IPS-11a (cell line): ENCODE results near the gene AGPAT3.
A peak's percentile ranks its signal among the peaks of the same experiment; 100 is the strongest.

Source experiments
- H3K4me3 ChIP-seq: one replicate; pipeline ENCODE4 v1.5.1; 2013; ENCODE audit warnings: low read depth, low read length, control low read depth

AGPAT3 gene

GRCh38 chr21:44012474-44013379, 147.7 kb downstream of the AGPAT3 start:
- peak overlapping the region; percentile 83 for H3K4me3 ChIP-seq

- H3K4me3 ChIP-seq = peak overlapping the region; percentile 83
Observed at GRCh38 chr21:44013380-44014088, 148.5 kb downstream of the AGPAT3 start.

- H3K4me3 ChIP-seq = no peak overlapping the region
Observed at GRCh38 chr21:44017601-44018000, 152.6 kb downstream of the AGPAT3 start.

GRCh38 chr21:44018127-44018526, 153.1 kb downstream of the AGPAT3 start:
- no peak overlapping the region for H3K4me3 ChIP-seq

- no peak overlapping the region for H3K4me3 ChIP-seq
Observed at GRCh38 chr21:44018813-44019567, 154.0 kb downstream of the AGPAT3 start.

GRCh38 chr21:44019568-44019958, 154.5 kb downstream of the AGPAT3 start:
- no peak overlapping the region for H3K4me3 ChIP-seq

GRCh38 chr21:44020551-44020950, 155.5 kb downstream of the AGPAT3 start:
- no peak overlapping the region for H3K4me3 ChIP-seq

GRCh38 chr21:44021064-44021463, 156.0 kb downstream of the AGPAT3 start:
- no peak overlapping the region for H3K4me3 ChIP-seq

- H3K4me3 ChIP-seq = no peak overlapping the region
Observed at GRCh38 chr21:44024257-44024656, 159.2 kb downstream of the AGPAT3 start.

- no peak overlapping the region for H3K4me3 ChIP-seq
Observed at GRCh38 chr21:44024887-44025353, 159.9 kb downstream of the AGPAT3 start.

GRCh38 chr21:44027607-44028286, 162.7 kb downstream of the AGPAT3 start:
- no peak overlapping the region for H3K4me3 ChIP-seq

GRCh38 chr21:44028287-44028659, 163.2 kb downstream of the AGPAT3 start:
- no peak overlapping the region for H3K4me3 ChIP-seq

- H3K4me3 ChIP-seq = no peak overlapping the region
Observed at GRCh38 chr21:44029460-44030087, 164.6 kb downstream of the AGPAT3 start.

- no peak overlapping the region for H3K4me3 ChIP-seq
Observed at GRCh38 chr21:44035244-44035643, 170.2 kb downstream of the AGPAT3 start.
